Measurements from ENCODE around the gene EDN1.

GRCh38 chr6:12331951-12332749 lies 42.0 kb downstream of the EDN1 start:
- TF ChIP-seq POLR2A (IDR thresholded peaks at IDR 0.05) (no peak), CTCF (IDR thresholded peaks at IDR 0.05) (no peak)
